ENCODE results near the gene MPHOSPH8.

- TF ChIP-seq POLR2A (IDR thresholded peaks at IDR 0.05) = no peak
- TF ChIP-seq CTCF (IDR thresholded peaks at IDR 0.05 in 4 of 5, conservative IDR thresholded peaks at IDR 0.05 in 1 of 5) = no peak
Observed at GRCh38 chr13:19604306-19604705, 29.2 kb upstream of the MPHOSPH8 start.

Data from gastrocnemius medialis (tissue), 4 donors.